Measurements from ENCODE around the gene PEAK1.

Gene PEAK1

DNA sequence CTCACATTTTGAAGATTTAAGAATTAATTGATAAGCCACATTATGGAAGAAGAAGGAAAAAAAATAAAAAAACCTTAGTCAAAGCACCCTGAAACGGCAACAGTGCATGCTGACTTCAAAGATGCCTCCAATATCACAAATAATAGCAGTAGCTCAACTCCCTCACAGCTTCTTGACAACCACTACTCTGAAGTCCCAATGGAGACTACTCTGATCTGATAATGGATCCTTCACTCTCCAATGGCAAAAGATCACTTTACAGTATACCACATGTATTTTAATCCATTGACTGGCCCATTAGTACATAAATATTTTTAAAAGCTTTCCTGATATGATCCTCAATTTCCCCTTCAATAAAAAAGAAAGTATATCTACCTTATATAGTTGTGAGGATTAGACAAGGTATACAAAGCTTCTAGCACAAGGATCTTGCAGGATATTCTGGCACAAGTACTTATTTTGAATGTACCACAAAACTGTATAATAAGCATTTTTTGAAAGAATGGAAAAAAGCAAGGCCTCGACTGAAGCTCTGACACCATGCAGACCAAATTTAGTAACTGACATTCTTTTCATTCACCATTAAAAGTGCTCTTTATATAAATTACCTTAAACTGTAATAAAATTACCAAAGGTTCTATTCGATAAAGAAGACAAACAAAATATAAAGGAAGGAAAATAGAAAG is 91.9 kb downstream of the PEAK1 start:
- Histone ChIP-seq H3K23ac (ENCODE audit: low read depth, low read length, poor library complexity) (no peak overlapping the region), H3K4me1 (ENCODE audit: control insufficient read depth in 2 of 2, insufficient read depth in 1 of 2, low read depth in 1 of 2, low read length in 2 of 2) (peaks cover 0 to 2% of the 10 kb centered on the region in 2 donors), H2AFZ (ENCODE audit: low read length) (no peak overlapping the region), H2AK5ac (ENCODE audit: low read depth, low read length) (no peak overlapping the region), H2BK120ac (ENCODE audit: low read depth, low read length) (no peak overlapping the region), H2BK15ac (ENCODE audit: low read length) (no peak overlapping the region), H3K9me3 (replicated peaks in 1 of 2; ENCODE audit: control insufficient read depth in 2 of 2, insufficient read depth in 1 of 2, low read depth in 1 of 2, low read length in 2 of 2) (peaks cover 0 to 5% of the 10 kb centered on the region in 2 donors), H3K4me3 (ENCODE audit: low read length in 2 of 2) (no peak overlapping the region), H3K14ac (ENCODE audit: low read length) (no peak overlapping the region), H4K91ac (ENCODE audit: low read depth, low read length, poor library complexity) (no peak overlapping the region), H3K27ac (replicated peaks; ENCODE audit: low read length) (no peak overlapping the region), H3K4me2 (ENCODE audit: insufficient read depth, low read length, poor library complexity, severe bottlenecking) (no peak overlapping the region), H3K36me3 (replicated peaks in 1 of 2; ENCODE audit: control insufficient read depth in 2 of 2, insufficient read depth in 2 of 2, low read length in 2 of 2) (peaks cover 0 to 2% of the 10 kb centered on the region in 2 donors), H3K4ac (ENCODE audit: low read length) (no peak overlapping the region), H2BK12ac (ENCODE audit: low read length) (no peak overlapping the region), H3K79me1 (ENCODE audit: low read depth, low read length) (no peaks in the 10 kb centered on the region), H4K8ac (ENCODE audit: low read depth, low read length) (no peak overlapping the region), H3K18ac (ENCODE audit: low read length) (no peak overlapping the region), H3K27me3 (ENCODE audit: control insufficient read depth in 3 of 3, insufficient read depth in 3 of 3, low read depth in 1 of 3, low read length in 3 of 3) (no peaks in the 10 kb centered on the region), H3K9ac (ENCODE audit: low read depth, low read length, poor library complexity) (no peak overlapping the region), H2BK5ac (ENCODE audit: low read length) (no peak overlapping the region)
- DNase-seq (ENCODE audit: low spot score), result no peak
- no CpG with 5 or more reads among the region's 3 CpGs for WGBS, 2 donors (ENCODE audit: extremely low coverage in 2 of 2, insufficient read length in 2 of 2, insufficient replicate concordance in 1 of 2)

DNA sequence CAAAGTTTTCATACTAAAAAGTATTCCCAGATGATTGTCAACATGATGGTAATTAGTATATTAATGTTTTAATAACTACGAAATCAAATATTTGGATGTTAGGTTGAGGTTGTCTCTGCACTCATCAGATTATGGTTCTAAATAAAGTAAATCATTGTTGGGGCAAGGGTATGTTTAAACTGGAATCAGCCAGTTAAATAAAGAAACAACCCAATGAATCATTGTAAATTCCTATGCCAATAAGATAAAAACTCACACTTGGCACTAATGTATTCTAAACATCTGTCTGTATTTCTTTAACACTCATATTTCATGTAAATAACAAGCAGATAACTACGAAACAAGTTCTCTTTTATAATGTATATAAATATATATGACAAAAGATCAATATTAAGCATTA is 92.7 kb downstream of the PEAK1 start:
- Histone ChIP-seq H3K4ac (ENCODE audit: low read length) (no peak overlapping the region), H3K27me3 (ENCODE audit: control insufficient read depth in 3 of 3, insufficient read depth in 3 of 3, low read depth in 1 of 3, low read length in 3 of 3) (no peaks in the 10 kb centered on the region), H3K27ac (replicated peaks; ENCODE audit: low read length) (no peak overlapping the region), H3K4me1 (ENCODE audit: control insufficient read depth in 2 of 2, insufficient read depth in 1 of 2, low read depth in 1 of 2, low read length in 2 of 2) (peaks cover 0 to 2% of the 10 kb centered on the region in 2 donors), H4K91ac (ENCODE audit: low read depth, low read length, poor library complexity) (no peak overlapping the region), H2AK5ac (ENCODE audit: low read depth, low read length) (no peak overlapping the region), H3K9me3 (replicated peaks in 1 of 2; ENCODE audit: control insufficient read depth in 2 of 2, insufficient read depth in 1 of 2, low read depth in 1 of 2, low read length in 2 of 2) (peaks cover 0 to 5% of the 10 kb centered on the region in 2 donors), H3K14ac (ENCODE audit: low read length) (no peak overlapping the region), H3K4me2 (ENCODE audit: insufficient read depth, low read length, poor library complexity, severe bottlenecking) (no peak overlapping the region), H2AFZ (ENCODE audit: low read length) (no peak overlapping the region), H3K79me1 (ENCODE audit: low read depth, low read length) (no peaks in the 10 kb centered on the region), H4K8ac (ENCODE audit: low read depth, low read length) (no peak overlapping the region), H3K23ac (ENCODE audit: low read depth, low read length, poor library complexity) (no peak overlapping the region), H3K36me3 (replicated peaks in 1 of 2; ENCODE audit: control insufficient read depth in 2 of 2, insufficient read depth in 2 of 2, low read length in 2 of 2) (peaks cover 0 to 2% of the 10 kb centered on the region in 2 donors), H3K4me3 (ENCODE audit: low read length in 2 of 2) (no peak overlapping the region), H2BK12ac (ENCODE audit: low read length) (no peak overlapping the region), H2BK5ac (ENCODE audit: low read length) (no peak overlapping the region), H2BK120ac (ENCODE audit: low read depth, low read length) (no peak overlapping the region), H2BK15ac (ENCODE audit: low read length) (no peak overlapping the region), H3K9ac (ENCODE audit: low read depth, low read length, poor library complexity) (no peak overlapping the region), H3K18ac (ENCODE audit: low read length) (no peak overlapping the region)
- no CpG with 5 or more reads among the region's 2 CpGs for WGBS, 2 donors (ENCODE audit: extremely low coverage in 2 of 2, insufficient read length in 2 of 2, insufficient replicate concordance in 1 of 2)
- no peak for DNase-seq (ENCODE audit: low spot score)

DNA sequence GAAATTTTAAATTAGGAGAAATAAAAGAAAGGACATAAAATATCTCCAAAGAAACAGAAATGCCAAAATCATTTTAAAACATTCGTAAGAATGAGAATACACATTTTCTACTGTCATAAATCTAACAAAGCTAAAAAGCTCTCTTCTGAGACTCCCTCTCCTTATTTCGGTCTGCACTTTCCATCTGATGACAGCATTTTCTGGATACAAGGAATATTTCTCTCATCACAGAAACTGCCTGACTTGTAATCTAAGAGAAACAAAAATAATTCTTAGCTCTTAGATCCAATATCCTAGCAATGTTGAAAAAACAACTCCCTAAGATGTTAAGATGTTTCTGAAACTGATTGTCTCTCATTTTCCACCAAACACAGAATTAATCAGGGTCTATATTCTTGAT is 93.5 kb downstream of the PEAK1 start:
- no CpG with 5 or more reads among the region's 2 CpGs for WGBS, 2 donors (ENCODE audit: extremely low coverage in 2 of 2, insufficient read length in 2 of 2, insufficient replicate concordance in 1 of 2)
- H3K23ac ChIP-seq (ENCODE audit: low read depth, low read length, poor library complexity), result no peak overlapping the region
- no peak overlapping the region for H2BK12ac ChIP-seq (ENCODE audit: low read length)
- no peak overlapping the region for H4K8ac ChIP-seq (ENCODE audit: low read depth, low read length)
- no peak overlapping the region for H3K4me2 ChIP-seq (ENCODE audit: insufficient read depth, low read length, poor library complexity, severe bottlenecking)
- DNase-seq (ENCODE audit: low spot score), result no peak
- no peaks in the 10 kb centered on the region for H3K27me3 ChIP-seq (ENCODE audit: control insufficient read depth in 3 of 3, insufficient read depth in 3 of 3, low read depth in 1 of 3, low read length in 3 of 3)
- H2AK5ac ChIP-seq (ENCODE audit: low read depth, low read length), result no peak overlapping the region
- H3K14ac ChIP-seq (ENCODE audit: low read length), result no peak overlapping the region
- H3K36me3 ChIP-seq (replicated peaks in 1 of 2; ENCODE audit: control insufficient read depth in 2 of 2, insufficient read depth in 2 of 2, low read length in 2 of 2), result peaks cover 0 to 2% of the 10 kb centered on the region in 2 donors
- no peak overlapping the region for H2BK120ac ChIP-seq (ENCODE audit: low read depth, low read length)
- no peak overlapping the region for H3K18ac ChIP-seq (ENCODE audit: low read length)
- H3K79me1 ChIP-seq (ENCODE audit: low read depth, low read length), result no peaks in the 10 kb centered on the region
- no peak overlapping the region for H3K27ac ChIP-seq (replicated peaks; ENCODE audit: low read length)
- H4K91ac ChIP-seq (ENCODE audit: low read depth, low read length, poor library complexity), result no peak overlapping the region
- H3K4me3 ChIP-seq (ENCODE audit: low read length in 2 of 2), result no peak overlapping the region
- H3K4ac ChIP-seq (ENCODE audit: low read length), result no peak overlapping the region
- H3K9me3 ChIP-seq (replicated peaks in 1 of 2; ENCODE audit: control insufficient read depth in 2 of 2, insufficient read depth in 1 of 2, low read depth in 1 of 2, low read length in 2 of 2), result peaks cover 0 to 5% of the 10 kb centered on the region in 2 donors
- no peak overlapping the region for H2BK15ac ChIP-seq (ENCODE audit: low read length)
- no peak overlapping the region for H3K9ac ChIP-seq (ENCODE audit: low read depth, low read length, poor library complexity)
- peaks cover 0 to 2% of the 10 kb centered on the region in 2 donors for H3K4me1 ChIP-seq (ENCODE audit: control insufficient read depth in 2 of 2, insufficient read depth in 1 of 2, low read depth in 1 of 2, low read length in 2 of 2)
- H2BK5ac ChIP-seq (ENCODE audit: low read length), result no peak overlapping the region
- no peak overlapping the region for H2AFZ ChIP-seq (ENCODE audit: low read length)

DNA sequence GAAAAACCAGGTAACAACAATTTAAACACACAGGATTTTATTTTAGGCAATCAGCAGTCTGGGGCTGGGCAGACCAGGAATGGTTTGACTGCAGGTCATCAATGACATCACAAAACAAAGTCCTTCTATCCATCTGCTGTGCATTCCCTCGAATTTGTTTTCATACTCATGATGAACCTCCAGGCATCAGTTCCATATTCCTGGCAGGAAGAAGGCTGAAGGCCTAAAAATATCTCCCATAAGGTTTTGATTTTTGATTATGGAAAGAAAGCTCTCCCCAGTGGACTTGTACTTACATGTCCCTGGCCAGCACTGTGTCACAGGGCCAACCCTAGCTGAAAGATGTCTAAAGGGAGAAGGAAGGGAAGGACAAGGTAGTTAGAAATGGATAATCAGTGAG is 107.4 kb downstream of the PEAK1 start:
- Histone ChIP-seq H3K18ac (ENCODE audit: low read length) (no peak overlapping the region), H4K8ac (ENCODE audit: low read depth, low read length) (no peak overlapping the region), H2AFZ (ENCODE audit: low read length) (no peak overlapping the region), H3K36me3 (replicated peaks in 1 of 2; ENCODE audit: control insufficient read depth in 2 of 2, insufficient read depth in 2 of 2, low read length in 2 of 2) (no peaks in the 10 kb centered on the region), H3K79me1 (ENCODE audit: low read depth, low read length) (no peaks in the 10 kb centered on the region), H3K9me3 (replicated peaks in 1 of 2; ENCODE audit: control insufficient read depth in 2 of 2, insufficient read depth in 1 of 2, low read depth in 1 of 2, low read length in 2 of 2) (no peaks in the 10 kb centered on the region), H3K4ac (ENCODE audit: low read length) (no peak overlapping the region), H3K4me1 (ENCODE audit: control insufficient read depth in 2 of 2, insufficient read depth in 1 of 2, low read depth in 1 of 2, low read length in 2 of 2) (no peaks in the 10 kb centered on the region), H3K4me3 (ENCODE audit: low read length in 2 of 2) (no peak overlapping the region), H3K27me3 (ENCODE audit: control insufficient read depth in 3 of 3, insufficient read depth in 3 of 3, low read depth in 1 of 3, low read length in 3 of 3) (no peaks in the 10 kb centered on the region), H3K14ac (ENCODE audit: low read length) (no peak overlapping the region), H3K4me2 (ENCODE audit: insufficient read depth, low read length, poor library complexity, severe bottlenecking) (no peak overlapping the region), H4K91ac (ENCODE audit: low read depth, low read length, poor library complexity) (no peak overlapping the region), H2BK12ac (ENCODE audit: low read length) (no peak overlapping the region), H2BK5ac (ENCODE audit: low read length) (no peak overlapping the region), H3K9ac (ENCODE audit: low read depth, low read length, poor library complexity) (no peak overlapping the region), H2BK15ac (ENCODE audit: low read length) (no peak overlapping the region), H3K27ac (replicated peaks; ENCODE audit: low read length) (no peak overlapping the region), H2BK120ac (ENCODE audit: low read depth, low read length) (no peak overlapping the region), H2AK5ac (ENCODE audit: low read depth, low read length) (no peak overlapping the region), H3K23ac (ENCODE audit: low read depth, low read length, poor library complexity) (no peak overlapping the region)
- DNase-seq (ENCODE audit: low spot score), result no peak
- no CpG with 5 or more reads among the region's 1 CpG for WGBS, 2 donors (ENCODE audit: extremely low coverage in 2 of 2, insufficient read length in 2 of 2, insufficient replicate concordance in 1 of 2)
